ENCODE data around the gene VPS13D. TPM values are rescaled to one million over a fixed set of nuclear protein-coding genes. Genes with fewer than 3 reads are reported as not detected.
A peak's percentile ranks its signal among the peaks of the same experiment; 100 is the strongest.

The VPS13D gene
- total and polyA plus RNA-seq, 4 donors, result 10.2 to 68.3 (median 12.6) TPM

DNA sequence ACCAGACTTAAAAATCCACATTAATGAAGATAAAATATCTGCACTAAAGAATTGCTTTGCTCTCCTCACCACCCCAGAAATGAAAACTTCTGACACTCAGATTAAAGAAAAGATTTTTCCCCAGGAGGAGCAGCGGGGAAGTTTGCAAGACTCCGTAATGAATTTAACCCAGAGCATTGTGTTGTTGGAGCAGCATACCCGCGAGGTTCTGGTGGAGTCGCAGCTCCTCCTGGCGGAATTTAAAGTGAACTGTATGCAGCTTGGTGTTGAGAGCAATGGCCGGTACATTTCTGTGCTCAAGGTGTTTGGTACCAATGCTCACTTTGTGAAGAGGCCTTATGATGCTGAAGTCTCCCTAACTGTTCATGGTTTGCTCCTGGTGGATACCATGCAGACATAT, 46.4 kb downstream of the VPS13D start:
- TF ChIP-seq GABPA (IDR thresholded peaks at IDR 0.05 in 1 of 2, conservative IDR thresholded peaks at IDR 0.05 in 1 of 2), result no peak
- no peak for TF ChIP-seq TAF1 (conservative IDR thresholded peaks at IDR 0.05)
- peak; percentile 51 to 70 for TF ChIP-seq RAD21 (IDR thresholded peaks at IDR 0.05)
- TF ChIP-seq, protein P1, sequence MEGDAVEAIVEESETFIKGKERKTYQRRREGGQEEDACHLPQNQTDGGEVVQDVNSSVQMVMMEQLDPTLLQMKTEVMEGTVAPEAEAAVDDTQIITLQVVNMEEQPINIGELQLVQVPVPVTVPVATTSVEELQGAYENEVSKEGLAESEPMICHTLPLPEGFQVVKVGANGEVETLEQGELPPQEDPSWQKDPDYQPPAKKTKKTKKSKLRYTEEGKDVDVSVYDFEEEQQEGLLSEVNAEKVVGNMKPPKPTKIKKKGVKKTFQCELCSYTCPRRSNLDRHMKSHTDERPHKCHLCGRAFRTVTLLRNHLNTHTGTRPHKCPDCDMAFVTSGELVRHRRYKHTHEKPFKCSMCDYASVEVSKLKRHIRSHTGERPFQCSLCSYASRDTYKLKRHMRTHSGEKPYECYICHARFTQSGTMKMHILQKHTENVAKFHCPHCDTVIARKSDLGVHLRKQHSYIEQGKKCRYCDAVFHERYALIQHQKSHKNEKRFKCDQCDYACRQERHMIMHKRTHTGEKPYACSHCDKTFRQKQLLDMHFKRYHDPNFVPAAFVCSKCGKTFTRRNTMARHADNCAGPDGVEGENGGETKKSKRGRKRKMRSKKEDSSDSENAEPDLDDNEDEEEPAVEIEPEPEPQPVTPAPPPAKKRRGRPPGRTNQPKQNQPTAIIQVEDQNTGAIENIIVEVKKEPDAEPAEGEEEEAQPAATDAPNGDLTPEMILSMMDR (IDR thresholded peaks at IDR 0.05; ENCODE audit: low read depth, low read length, missing input control), result peak; percentile 44
- peaks cover 10 to 62% (median 53%) of the 10 kb centered on the region in 4 donors for H3K36me3 ChIP-seq (ENCODE audit: control insufficient read depth in 4 of 4, insufficient read depth in 3 of 4, low read depth in 1 of 4, low read length in 3 of 4)

DNA sequence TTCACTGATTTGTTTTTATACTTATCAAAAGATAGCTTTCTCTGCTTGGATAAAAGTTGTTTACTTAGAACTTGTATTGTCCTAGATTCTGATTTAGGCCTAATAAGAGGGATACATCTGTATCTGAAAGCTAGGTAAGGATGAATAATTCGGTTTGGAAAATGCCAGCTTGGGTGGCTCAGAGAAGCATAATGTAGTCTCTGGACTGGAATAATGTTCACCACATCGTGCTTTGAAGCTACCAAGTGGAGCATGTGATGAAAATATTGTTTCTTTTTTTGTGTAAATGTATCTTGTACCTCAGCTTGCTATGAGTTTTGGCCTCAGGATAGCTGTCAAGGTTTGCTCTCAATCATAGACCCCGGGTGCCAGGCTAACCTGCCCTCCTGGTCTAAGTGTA, 49.2 kb downstream of the VPS13D start:
- WGBS, result 96% methylated on average over 3 of the region's 3 CpGs
- no peaks in the 10 kb centered on the region for H3K4me1 ChIP-seq (ENCODE audit: control insufficient read depth in 4 of 4, insufficient read depth in 4 of 4, low read length in 3 of 4)
- no peak for DNase-seq (ENCODE audit: low spot score)
- TF ChIP-seq, protein P2, sequence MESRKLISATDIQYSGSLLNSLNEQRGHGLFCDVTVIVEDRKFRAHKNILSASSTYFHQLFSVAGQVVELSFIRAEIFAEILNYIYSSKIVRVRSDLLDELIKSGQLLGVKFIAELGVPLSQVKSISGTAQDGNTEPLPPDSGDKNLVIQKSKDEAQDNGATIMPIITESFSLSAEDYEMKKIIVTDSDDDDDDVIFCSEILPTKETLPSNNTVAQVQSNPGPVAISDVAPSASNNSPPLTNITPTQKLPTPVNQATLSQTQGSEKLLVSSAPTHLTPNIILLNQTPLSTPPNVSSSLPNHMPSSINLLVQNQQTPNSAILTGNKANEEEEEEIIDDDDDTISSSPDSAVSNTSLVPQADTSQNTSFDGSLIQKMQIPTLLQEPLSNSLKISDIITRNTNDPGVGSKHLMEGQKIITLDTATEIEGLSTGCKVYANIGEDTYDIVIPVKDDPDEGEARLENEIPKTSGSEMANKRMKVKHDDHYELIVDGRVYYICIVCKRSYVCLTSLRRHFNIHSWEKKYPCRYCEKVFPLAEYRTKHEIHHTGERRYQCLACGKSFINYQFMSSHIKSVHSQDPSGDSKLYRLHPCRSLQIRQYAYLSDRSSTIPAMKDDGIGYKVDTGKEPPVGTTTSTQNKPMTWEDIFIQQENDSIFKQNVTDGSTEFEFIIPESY (IDR thresholded peaks at IDR 0.05), result no peak
- TF ChIP-seq, protein P1 (IDR thresholded peaks at IDR 0.05; ENCODE audit: low read depth, low read length, missing input control), result no peak
- TF ChIP-seq SP1 (IDR thresholded peaks at IDR 0.05) (no peak), RXRA (IDR thresholded peaks at IDR 0.05) (no peak), HNF4G (IDR thresholded peaks at IDR 0.05) (no peak), RAD21 (IDR thresholded peaks at IDR 0.05) (no peak), YY1 (IDR thresholded peaks at IDR 0.05) (no peak), FOXA1 (IDR thresholded peaks at IDR 0.05) (no peak), JUND (IDR thresholded peaks at IDR 0.05) (no peak), NR2F2 (IDR thresholded peaks at IDR 0.05) (no peak), FOXA2 (IDR thresholded peaks at IDR 0.05) (no peak), TAF1 (conservative IDR thresholded peaks at IDR 0.05) (no peak), HNF4A (conservative IDR thresholded peaks at IDR 0.05) (no peak), EGR1 (IDR thresholded peaks at IDR 0.05; ENCODE audit: low read depth in 2 of 2) (no peak), GABPA (IDR thresholded peaks at IDR 0.05 in 1 of 2, conservative IDR thresholded peaks at IDR 0.05 in 1 of 2) (no peak)
- TF ChIP-seq, protein P3, sequence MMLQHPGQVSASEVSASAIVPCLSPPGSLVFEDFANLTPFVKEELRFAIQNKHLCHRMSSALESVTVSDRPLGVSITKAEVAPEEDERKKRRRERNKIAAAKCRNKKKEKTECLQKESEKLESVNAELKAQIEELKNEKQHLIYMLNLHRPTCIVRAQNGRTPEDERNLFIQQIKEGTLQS (IDR thresholded peaks at IDR 0.05), result no peak
- TF ChIP-seq, protein P4, sequence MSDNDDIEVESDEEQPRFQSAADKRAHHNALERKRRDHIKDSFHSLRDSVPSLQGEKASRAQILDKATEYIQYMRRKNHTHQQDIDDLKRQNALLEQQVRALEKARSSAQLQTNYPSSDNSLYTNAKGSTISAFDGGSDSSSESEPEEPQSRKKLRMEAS (IDR thresholded peaks at IDR 0.05), result no peak
- TF ChIP-seq, protein P5, sequence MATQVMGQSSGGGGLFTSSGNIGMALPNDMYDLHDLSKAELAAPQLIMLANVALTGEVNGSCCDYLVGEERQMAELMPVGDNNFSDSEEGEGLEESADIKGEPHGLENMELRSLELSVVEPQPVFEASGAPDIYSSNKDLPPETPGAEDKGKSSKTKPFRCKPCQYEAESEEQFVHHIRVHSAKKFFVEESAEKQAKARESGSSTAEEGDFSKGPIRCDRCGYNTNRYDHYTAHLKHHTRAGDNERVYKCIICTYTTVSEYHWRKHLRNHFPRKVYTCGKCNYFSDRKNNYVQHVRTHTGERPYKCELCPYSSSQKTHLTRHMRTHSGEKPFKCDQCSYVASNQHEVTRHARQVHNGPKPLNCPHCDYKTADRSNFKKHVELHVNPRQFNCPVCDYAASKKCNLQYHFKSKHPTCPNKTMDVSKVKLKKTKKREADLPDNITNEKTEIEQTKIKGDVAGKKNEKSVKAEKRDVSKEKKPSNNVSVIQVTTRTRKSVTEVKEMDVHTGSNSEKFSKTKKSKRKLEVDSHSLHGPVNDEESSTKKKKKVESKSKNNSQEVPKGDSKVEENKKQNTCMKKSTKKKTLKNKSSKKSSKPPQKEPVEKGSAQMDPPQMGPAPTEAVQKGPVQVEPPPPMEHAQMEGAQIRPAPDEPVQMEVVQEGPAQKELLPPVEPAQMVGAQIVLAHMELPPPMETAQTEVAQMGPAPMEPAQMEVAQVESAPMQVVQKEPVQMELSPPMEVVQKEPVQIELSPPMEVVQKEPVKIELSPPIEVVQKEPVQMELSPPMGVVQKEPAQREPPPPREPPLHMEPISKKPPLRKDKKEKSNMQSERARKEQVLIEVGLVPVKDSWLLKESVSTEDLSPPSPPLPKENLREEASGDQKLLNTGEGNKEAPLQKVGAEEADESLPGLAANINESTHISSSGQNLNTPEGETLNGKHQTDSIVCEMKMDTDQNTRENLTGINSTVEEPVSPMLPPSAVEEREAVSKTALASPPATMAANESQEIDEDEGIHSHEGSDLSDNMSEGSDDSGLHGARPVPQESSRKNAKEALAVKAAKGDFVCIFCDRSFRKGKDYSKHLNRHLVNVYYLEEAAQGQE (IDR thresholded peaks at IDR 0.05), result no peak
- no peak overlapping the region for H3K27ac ChIP-seq (ENCODE audit: low read depth in 1 of 2, low read length in 2 of 2)
- no peak overlapping the region for H3K4me3 ChIP-seq (ENCODE audit: low read depth in 1 of 3, low read length in 3 of 3)
- H3K27me3 ChIP-seq (ENCODE audit: control insufficient read depth in 4 of 4, insufficient read depth in 4 of 4, low read length in 3 of 4), result no peaks in the 10 kb centered on the region
- peaks cover 7 to 60% (median 51%) of the 10 kb centered on the region in 4 donors for H3K36me3 ChIP-seq (ENCODE audit: control insufficient read depth in 4 of 4, insufficient read depth in 3 of 4, low read depth in 1 of 4, low read length in 3 of 4)
- no peaks in the 10 kb centered on the region for H3K9me3 ChIP-seq (ENCODE audit: control insufficient read depth in 4 of 4, low read length in 3 of 4)
- no peak overlapping the region for H3K9ac ChIP-seq (ENCODE audit: low read depth in 1 of 2, low read length in 2 of 2)

More for the DNA sequence above, 46.4 kb downstream of the VPS13D start:
- Histone ChIP-seq H3K27me3 (ENCODE audit: control insufficient read depth in 4 of 4, insufficient read depth in 4 of 4, low read length in 3 of 4) (no peaks in the 10 kb centered on the region), H3K27ac (ENCODE audit: low read depth in 1 of 2, low read length in 2 of 2) (no peak overlapping the region), H3K4me1 (ENCODE audit: control insufficient read depth in 4 of 4, insufficient read depth in 4 of 4, low read length in 3 of 4) (no peaks in the 10 kb centered on the region), H3K9me3 (ENCODE audit: control insufficient read depth in 4 of 4, low read length in 3 of 4) (no peaks in the 10 kb centered on the region), H3K9ac (ENCODE audit: low read depth in 1 of 2, low read length in 2 of 2) (no peak overlapping the region), H3K4me3 (ENCODE audit: low read depth in 1 of 3, low read length in 3 of 3) (no peak overlapping the region)
- DNase-seq (ENCODE audit: low spot score), result no peak
- 77% methylated on average over 7 of the region's 7 CpGs for WGBS

All from liver (tissue), 9 donors.